HCT116 (cell line): ENCODE measurements around the gene RAB4B. TPM values are rescaled to one million over a fixed set of nuclear protein-coding genes. Genes with fewer than 3 reads are reported as not detected.

Source experiments
- ATAC-seq: fragments of 200-7000 bp; cut with Tn5 transposase; 2 replicates; pipeline ENCODE4 v1.9.1; 2020; ENCODE audit warnings: mild to moderate bottlenecking, moderate library complexity
- BruUV-seq: library from RNA; stranded (reverse); fragments of 400-500 nt; replicated peaks from 2 replicates; lab custom pipeline; 2021; lab: Mats Ljungman, UMichigan
- CTCF ChIA-PET: fragments of 300-600 bp; sonication (Branson Sonifier 250); formaldehyde crosslinking; loops from one replicate; lab custom pipeline; 2021; ENCODE audit warnings: antibody characterized with exemption; lab: Charles Lee
- POLR2A ChIA-PET: fragments of 300-600, 350-600 bp; sonication (Branson Sonifier 250); formaldehyde crosslinking; loops from one replicate; lab custom pipeline; 2021; ENCODE audit warnings: antibody characterized with exemption; lab: Charles Lee
- RAD21 ChIA-PET, 2 experiments: fragments of 300-600 bp; sonication (Branson Sonifier 250); formaldehyde crosslinking; loops; one replicate each; lab custom pipeline; 2023; ENCODE audit warnings: low total read pairs in 2 of 2; ENCODE audit not compliant: uncharacterized antibody in 2 of 2, unreplicated experiment in 2 of 2, low non-redundant PET in 1 of 2; lab: Charles Lee
- DNase-seq: peaks from one replicate; pipeline ENCODE4 v3.0.0-alpha.2; 2010; ENCODE audit warnings: low read depth, low spot score
- H2AFZ ChIP-seq: fragments of 200-600 bp; shearing (Covaris generic), sonication (generic); 2 replicates; pipeline ENCODE4 v1.6.1; 2017; ENCODE audit warnings: low read depth, mixed run types, mixed read lengths, antibody characterized with exemption, low read length; ENCODE audit not compliant: poor library complexity, severe bottlenecking
- H3K27ac ChIP-seq: 2 replicates; pipeline ENCODE4 v1.5.1; 2012; ENCODE audit warnings: low read depth, low read length
- H3K27me3 ChIP-seq: fragments of 200-600 bp; sonication (generic); 2 replicates; pipeline ENCODE4 v1.6.1; 2016; ENCODE audit warnings: mixed run types, low read length, mixed read lengths; ENCODE audit not compliant: insufficient read depth
- H3K36me3 ChIP-seq, 2 experiments: fragments of 200-500 bp in 1 of 2; fragments of 200-600 bp in 1 of 2; sonication (Bioruptor generic) in 1 of 2; sonication (generic) in 1 of 2; 2 replicates each; pipeline versions ENCODE4 v1.5.1 to v1.6.1; 2014 to 2016; ENCODE audit warnings: low read length in 2 of 2, inconsistent platforms in 1 of 2, mixed read lengths in 1 of 2, mixed run types in 1 of 2; ENCODE audit not compliant: insufficient read depth in 2 of 2, control insufficient read depth in 1 of 2
- H3K4me1 ChIP-seq, 2 experiments: fragments of 200-600 bp in 1 of 2; sonication (generic) in 1 of 2; 2 replicates each; pipeline versions ENCODE4 v1.5.1 to v1.6.1; 2012 to 2017; ENCODE audit warnings: low read length in 2 of 2, inconsistent platforms in 1 of 2, mild to moderate bottlenecking in 1 of 2, mixed read lengths in 1 of 2, mixed run types in 1 of 2, moderate library complexity in 1 of 2; ENCODE audit not compliant: insufficient read depth in 2 of 2, control insufficient read depth in 1 of 2
- H3K4me2 ChIP-seq: fragments of 200-600 bp; sonication (generic); 2 replicates; pipeline ENCODE4 v1.6.1; 2017; ENCODE audit warnings: mixed run types, low read length, mixed read lengths
- H3K4me3 ChIP-seq, 2 experiments: fragments of 200-600 bp in 1 of 2; sonication (generic) in 1 of 2; replicated peaks in 1 of 2; 2 replicates each; pipeline ENCODE4 v1.5.1; 2011 to 2016; ENCODE audit warnings: low read length in 2 of 2, control low read depth in 1 of 2, low read depth in 1 of 2, mild to moderate bottlenecking in 1 of 2, mixed read lengths in 1 of 2, mixed run types in 1 of 2
- H3K79me2 ChIP-seq: fragments of 200-600 bp; sonication (generic); 2 replicates; pipeline ENCODE4 v1.6.1; 2017; ENCODE audit warnings: mild to moderate bottlenecking, mixed run types, low read length, moderate library complexity, mixed read lengths; ENCODE audit not compliant: insufficient read depth
- H3K9ac ChIP-seq: fragments of 200-600 bp; sonication (generic); 2 replicates; pipeline ENCODE4 v1.6.1; 2016; ENCODE audit warnings: low read length, mixed read lengths
- H3K9me2 ChIP-seq: fragments of 200-600 bp; sonication (generic), shearing (Covaris generic); 2 replicates; pipeline ENCODE4 v1.6.1; 2017; ENCODE audit warnings: mixed run types, mild to moderate bottlenecking, moderate library complexity; ENCODE audit not compliant: insufficient read depth
- H3K9me3 ChIP-seq, 2 experiments: fragments of 200-500 bp in 1 of 2; fragments of 200-600 bp in 1 of 2; sonication (Bioruptor generic) in 1 of 2; sonication (generic) in 1 of 2; 2 replicates each; pipeline ENCODE4 v1.6.1; 2014 to 2017; ENCODE audit warnings: low read length in 2 of 2, mixed read lengths in 2 of 2, inconsistent platforms in 1 of 2, low read depth in 1 of 2, mild to moderate bottlenecking in 1 of 2, mixed run types in 1 of 2, moderate library complexity in 1 of 2; ENCODE audit not compliant: control insufficient read depth in 1 of 2, insufficient read depth in 1 of 2
- H4K20me1 ChIP-seq: fragments of 200-600 bp; sonication (generic), shearing (Covaris generic); 2 replicates; pipeline ENCODE4 v1.6.1; 2017; ENCODE audit warnings: mixed run types, mild to moderate bottlenecking, moderate library complexity; ENCODE audit not compliant: insufficient read depth
- CBX3 ChIP-seq: IDR thresholded peaks from 2 replicates; pipeline ENCODE4 v1.6.1; 2012; ENCODE audit warnings: low read depth
- EGR1 ChIP-seq: IDR thresholded peaks from 2 replicates; pipeline ENCODE4 v1.6.1; 2012; ENCODE audit warnings: low read depth
- ELF1 ChIP-seq: IDR thresholded peaks from 2 replicates; pipeline ENCODE4 v1.6.1; 2012; ENCODE audit warnings: low read depth, borderline replicate concordance
- FOSL1 ChIP-seq: IDR thresholded peaks from 2 replicates; pipeline ENCODE4 v1.6.1; 2012; ENCODE audit warnings: low read depth
- POLR2AphosphoS5 ChIP-seq: IDR thresholded peaks from 2 replicates; pipeline ENCODE4 v1.6.1; 2011; ENCODE audit warnings: mild to moderate bottlenecking, low read depth, low read length, moderate library complexity
- RAD21 ChIP-seq: IDR thresholded peaks from 2 replicates; pipeline ENCODE4 v1.6.1; 2012; ENCODE audit warnings: low read depth, mild to moderate bottlenecking
- SIN3A ChIP-seq: IDR thresholded peaks from 2 replicates; pipeline ENCODE4 v1.6.1; 2012; ENCODE audit warnings: low read depth
- SP1 ChIP-seq: IDR thresholded peaks from 2 replicates; pipeline ENCODE4 v1.6.1; 2012; ENCODE audit warnings: low read depth
- SRF ChIP-seq: IDR thresholded peaks from 2 replicates; pipeline ENCODE4 v1.6.1; 2012; ENCODE audit warnings: low read depth
- ZFX ChIP-seq: fragments of 450-650 bp; IDR thresholded peaks from 2 replicates; pipeline ENCODE4 v1.6.1; 2017
- ZNF274 ChIP-seq: fragments of 200-500 bp; sonication (Bioruptor generic); IDR thresholded peaks from 2 replicates; pipeline ENCODE4 v1.6.1; 2014; ENCODE audit warnings: mild to moderate bottlenecking, low read depth, low read length, inconsistent platforms
- intact Hi-C: fragments of 100-400 bp; cut with micrococcal nuclease; formaldehyde crosslinking; loops from 2 replicates; pipeline ENCODE4 v1.10.0; 2022
- total RNA-seq: library from RNA; stranded (reverse); gene quantifications from one replicate; pipeline ENCODE4 v1.2.1, GENCODE V29; 2021; ENCODE audit not compliant: unreplicated experiment
- TF ChIP-seq, protein P1 (sequence below), 3 experiments: fragments of 200-600 bp in 1 of 3; sonication (generic) in 1 of 3; IDR thresholded peaks in 2 of 3; conservative IDR thresholded peaks in 1 of 3; 2 replicates each; pipeline ENCODE4 v1.5.1; 2012 to 2017; ENCODE audit warnings: low read depth in 2 of 3, low read length in 2 of 3, antibody characterized with exemption in 1 of 3, borderline replicate concordance in 1 of 3, control low read depth in 1 of 3, mild to moderate bottlenecking in 1 of 3, mixed read lengths in 1 of 3, mixed run types in 1 of 3, moderate library complexity in 1 of 3; ENCODE audit not compliant: insufficient read depth in 1 of 3
- TF ChIP-seq, protein P2 (sequence below): IDR thresholded peaks from 2 replicates; pipeline ENCODE4 v1.6.1; 2012
- TF ChIP-seq, protein P3 (sequence below): IDR thresholded peaks from 2 replicates; pipeline ENCODE4 v1.6.1; 2012; ENCODE audit warnings: low read depth

RAB4B gene
- total RNA-seq, 1 experiment from 2014 or later, result 18.7 TPM

DNA sequence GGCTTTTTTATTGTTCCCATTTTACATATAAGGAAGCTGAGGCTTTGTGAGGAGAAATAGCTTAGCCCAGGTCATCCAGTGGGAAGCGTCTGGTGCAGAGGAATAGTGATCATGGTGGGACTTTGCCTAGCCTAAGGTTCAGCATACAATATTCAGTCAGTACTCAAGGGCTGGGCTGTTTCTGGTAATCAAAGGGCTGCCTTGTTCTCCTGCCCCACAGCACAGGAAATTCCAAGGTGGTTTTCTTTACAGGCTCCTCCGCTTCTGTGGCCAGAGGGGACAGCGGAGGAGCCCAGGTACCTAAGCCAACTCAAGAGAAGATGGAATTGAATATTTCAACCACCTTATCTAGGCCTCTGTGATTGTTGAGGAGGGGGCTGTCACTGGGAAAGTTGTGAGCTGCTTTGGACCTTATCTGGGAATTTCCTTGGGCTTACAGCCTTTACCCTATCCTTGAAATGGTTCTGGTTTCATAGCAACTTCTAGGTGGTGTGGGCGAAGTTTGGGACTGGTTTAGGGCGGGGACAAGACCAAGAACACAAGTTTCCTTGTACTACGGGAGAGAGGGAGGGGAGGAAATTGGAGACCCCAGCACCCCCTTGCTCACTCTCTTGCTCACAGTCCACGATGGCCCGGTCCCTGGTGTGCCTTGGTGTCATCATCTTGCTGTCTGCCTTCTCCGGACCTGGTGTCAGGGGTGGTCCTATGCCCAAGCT is 3.0 kb upstream of the RAB4B start, which contains the start of gene MIA:
MIA (plus strand) TSS at position 606 of the 716 bp plus-strand sequence; CDS start at position 628, 22 bp downstream.
- BruUV-seq, result no TSS peak
- Histone ChIP-seq H3K4me3 (no peak within 1 kb of the TSS), H3K9me3 (no peaks in the 10 kb centered on the region), H4K20me1 (no peaks in the 10 kb centered on the region), H3K27ac (no peak within 1 kb of the TSS), H3K79me2 (no peaks in the 10 kb centered on the region), H3K4me1 (peaks cover 15 to 34% of the 10 kb centered on the region in 2 experiments), H3K27me3 (no peaks in the 10 kb centered on the region), H3K9ac (no peak within 1 kb of the TSS), H3K4me2 (0 out of 2 replicates have a peak within 1 kb of the TSS, but pooled peaks have one; percentile 3), H3K36me3 (no peaks in the 10 kb centered on the region), H2AFZ (no peak within 1 kb of the TSS), H3K9me2 (no peaks in the 10 kb centered on the region)
- ChIA-PET POLR2A (interaction anchor here (1.4 kb wide), 1 partner anchor 24 kb away, joined by 3 read pairs; the partner anchor contains the start of gene EGLN2), RAD21 (no interaction called here), CTCF (no interaction called here)
- no peak for ATAC-seq
- DNase-seq, result no peak
- TF ChIP-seq ELF1 (no peak), SIN3A (no peak), CBX3 (no peak)
- intact Hi-C loops, result no loop called here

DNA sequence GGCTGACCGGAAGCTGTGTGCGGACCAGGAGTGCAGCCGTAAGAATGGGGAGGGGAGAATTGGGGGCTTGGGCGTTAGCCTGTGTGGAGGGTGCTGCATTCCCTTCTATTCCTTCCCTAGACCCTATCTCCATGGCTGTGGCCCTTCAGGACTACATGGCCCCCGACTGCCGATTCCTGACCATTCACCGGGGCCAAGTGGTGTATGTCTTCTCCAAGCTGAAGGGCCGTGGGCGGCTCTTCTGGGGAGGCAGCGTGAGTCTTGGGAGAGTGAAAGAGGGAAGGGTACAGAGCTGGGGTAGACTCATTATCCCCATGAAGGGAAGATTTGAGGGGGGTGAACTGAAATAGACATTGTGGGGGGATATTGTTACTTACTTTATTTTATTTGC is 2.4 kb upstream of the RAB4B start:
- H3K4me2 ChIP-seq, result no peak overlapping the region
- intact Hi-C loops, result no loop called here
- no peak for TF ChIP-seq CBX3
- no peak for TF ChIP-seq SRF
- TF ChIP-seq, protein P1, sequence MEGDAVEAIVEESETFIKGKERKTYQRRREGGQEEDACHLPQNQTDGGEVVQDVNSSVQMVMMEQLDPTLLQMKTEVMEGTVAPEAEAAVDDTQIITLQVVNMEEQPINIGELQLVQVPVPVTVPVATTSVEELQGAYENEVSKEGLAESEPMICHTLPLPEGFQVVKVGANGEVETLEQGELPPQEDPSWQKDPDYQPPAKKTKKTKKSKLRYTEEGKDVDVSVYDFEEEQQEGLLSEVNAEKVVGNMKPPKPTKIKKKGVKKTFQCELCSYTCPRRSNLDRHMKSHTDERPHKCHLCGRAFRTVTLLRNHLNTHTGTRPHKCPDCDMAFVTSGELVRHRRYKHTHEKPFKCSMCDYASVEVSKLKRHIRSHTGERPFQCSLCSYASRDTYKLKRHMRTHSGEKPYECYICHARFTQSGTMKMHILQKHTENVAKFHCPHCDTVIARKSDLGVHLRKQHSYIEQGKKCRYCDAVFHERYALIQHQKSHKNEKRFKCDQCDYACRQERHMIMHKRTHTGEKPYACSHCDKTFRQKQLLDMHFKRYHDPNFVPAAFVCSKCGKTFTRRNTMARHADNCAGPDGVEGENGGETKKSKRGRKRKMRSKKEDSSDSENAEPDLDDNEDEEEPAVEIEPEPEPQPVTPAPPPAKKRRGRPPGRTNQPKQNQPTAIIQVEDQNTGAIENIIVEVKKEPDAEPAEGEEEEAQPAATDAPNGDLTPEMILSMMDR (IDR thresholded peaks at IDR 0.05 in 2 of 3, conservative IDR thresholded peaks at IDR 0.05 in 1 of 3; ENCODE audit: borderline replicate concordance in 1 of 3, insufficient read depth in 1 of 3, low read depth in 2 of 3, low read length in 2 of 3), result no peak
- no peak for TF ChIP-seq POLR2AphosphoS5
- no peak for TF ChIP-seq SIN3A
- TF ChIP-seq ZNF274, result no peak
- TF ChIP-seq, protein P2, sequence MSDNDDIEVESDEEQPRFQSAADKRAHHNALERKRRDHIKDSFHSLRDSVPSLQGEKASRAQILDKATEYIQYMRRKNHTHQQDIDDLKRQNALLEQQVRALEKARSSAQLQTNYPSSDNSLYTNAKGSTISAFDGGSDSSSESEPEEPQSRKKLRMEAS, result no peak
- TF ChIP-seq EGR1, result no peak
- TF ChIP-seq FOSL1, result no peak
- TF ChIP-seq, protein P3, sequence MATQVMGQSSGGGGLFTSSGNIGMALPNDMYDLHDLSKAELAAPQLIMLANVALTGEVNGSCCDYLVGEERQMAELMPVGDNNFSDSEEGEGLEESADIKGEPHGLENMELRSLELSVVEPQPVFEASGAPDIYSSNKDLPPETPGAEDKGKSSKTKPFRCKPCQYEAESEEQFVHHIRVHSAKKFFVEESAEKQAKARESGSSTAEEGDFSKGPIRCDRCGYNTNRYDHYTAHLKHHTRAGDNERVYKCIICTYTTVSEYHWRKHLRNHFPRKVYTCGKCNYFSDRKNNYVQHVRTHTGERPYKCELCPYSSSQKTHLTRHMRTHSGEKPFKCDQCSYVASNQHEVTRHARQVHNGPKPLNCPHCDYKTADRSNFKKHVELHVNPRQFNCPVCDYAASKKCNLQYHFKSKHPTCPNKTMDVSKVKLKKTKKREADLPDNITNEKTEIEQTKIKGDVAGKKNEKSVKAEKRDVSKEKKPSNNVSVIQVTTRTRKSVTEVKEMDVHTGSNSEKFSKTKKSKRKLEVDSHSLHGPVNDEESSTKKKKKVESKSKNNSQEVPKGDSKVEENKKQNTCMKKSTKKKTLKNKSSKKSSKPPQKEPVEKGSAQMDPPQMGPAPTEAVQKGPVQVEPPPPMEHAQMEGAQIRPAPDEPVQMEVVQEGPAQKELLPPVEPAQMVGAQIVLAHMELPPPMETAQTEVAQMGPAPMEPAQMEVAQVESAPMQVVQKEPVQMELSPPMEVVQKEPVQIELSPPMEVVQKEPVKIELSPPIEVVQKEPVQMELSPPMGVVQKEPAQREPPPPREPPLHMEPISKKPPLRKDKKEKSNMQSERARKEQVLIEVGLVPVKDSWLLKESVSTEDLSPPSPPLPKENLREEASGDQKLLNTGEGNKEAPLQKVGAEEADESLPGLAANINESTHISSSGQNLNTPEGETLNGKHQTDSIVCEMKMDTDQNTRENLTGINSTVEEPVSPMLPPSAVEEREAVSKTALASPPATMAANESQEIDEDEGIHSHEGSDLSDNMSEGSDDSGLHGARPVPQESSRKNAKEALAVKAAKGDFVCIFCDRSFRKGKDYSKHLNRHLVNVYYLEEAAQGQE, result no peak
- TF ChIP-seq RAD21, result no peak
- TF ChIP-seq SP1, result no peak
- no peak for TF ChIP-seq ZFX

More for the DNA sequence above, 2.4 kb upstream of the RAB4B start:
- no peak overlapping the region for H3K9ac ChIP-seq
- H3K4me3 ChIP-seq, result no peak overlapping the region
- BruUV-seq, result no TSS peak
- ChIA-PET POLR2A (interaction anchor here (1.4 to 3.1 kb wide), 2 partner anchors 23 to 24 kb away, joined by 3 to 24 read pairs; partner anchors contain the start of genes ACTMAP, EGLN2 and SNRPA), RAD21 (no interaction called here), CTCF (no interaction called here)
- no peaks in the 10 kb centered on the region for H4K20me1 ChIP-seq
- H3K9me2 ChIP-seq, result no peaks in the 10 kb centered on the region
- H3K27me3 ChIP-seq, result no peaks in the 10 kb centered on the region
- no peaks in the 10 kb centered on the region for H3K9me3 ChIP-seq
- no peak overlapping the region for H2AFZ ChIP-seq
- peaks cover 15 to 34% of the 10 kb centered on the region in 2 experiments for H3K4me1 ChIP-seq
- no peak overlapping the region for H3K27ac ChIP-seq
- H3K79me2 ChIP-seq, result no peaks in the 10 kb centered on the region
- ATAC-seq (no peak), DNase-seq (no peak)
- no peaks in the 10 kb centered on the region for H3K36me3 ChIP-seq
